HG03097 (cell line): ENCODE data around the gene DECR2.
A peak's percentile ranks its signal among the peaks of the same experiment; 100 is the strongest.
"Not testable (repeated sequence)": the region's sequence is repeated elsewhere in the genome, so short reads cannot be mapped to it uniquely, and the experiment has no call there.

Experiments used
- ATAC-seq: cut with Tn5 transposase; IDR thresholded peaks from one replicate; pipeline ENCODE4 v1.9.1; 2021; ENCODE audit not compliant: unreplicated experiment, low FRiP score

Gene DECR2

GRCh38 chr16:398561-399339 lies 2.9 kb upstream of the DECR2 start:
- no peak for ATAC-seq

GRCh38 chr16:399340-400019 lies 2.2 kb upstream of the DECR2 start:
- ATAC-seq: no peak

GRCh38 chr16:400061-400591 lies 1.6 kb upstream of the DECR2 start:
- no peak for ATAC-seq

GRCh38 chr16:404971-405486 lies 3.3 kb downstream of the DECR2 start:
- ATAC-seq: no peak

GRCh38 chr16:405548-406506 lies 4.1 kb downstream of the DECR2 start:
- ATAC-seq: no peak

GRCh38 chr16:407253-407652 lies 5.6 kb downstream of the DECR2 start:
- no peak for ATAC-seq

- no peak for ATAC-seq
Measured at GRCh38 chr16:410516-411178, 9.0 kb downstream of the DECR2 start.

GRCh38 chr16:411576-412265 lies 10.0 kb downstream of the DECR2 start:
- no peak for ATAC-seq

GRCh38 chr16:414395-415169 lies 12.9 kb downstream of the DECR2 start:
- no peak for ATAC-seq

GRCh38 chr16:415170-415498 lies 13.4 kb downstream of the DECR2 start:
- ATAC-seq: not testable (repeated sequence)

GRCh38 chr16:422179-422578 lies 20.5 kb downstream of the DECR2 start:
- not testable (repeated sequence) for ATAC-seq

- no peak for ATAC-seq
Measured at GRCh38 chr16:424033-424622, 22.4 kb downstream of the DECR2 start.

- ATAC-seq: peak; percentile 14
Measured at GRCh38 chr16:424623-425081, 23.0 kb downstream of the DECR2 start.

- ATAC-seq: peak; percentile 84
Measured at GRCh38 chr16:425082-425718, 23.5 kb downstream of the DECR2 start, which contains the start of gene RAB11FIP3. RAB11FIP3 (plus strand) TSS chr16:425649; CDS start chr16:426007, 358 bp downstream.

- peak; percentile 31 for ATAC-seq
Measured at GRCh38 chr16:425740-426114, 24.0 kb downstream of the DECR2 start.

- peak; percentile 5 for ATAC-seq
Measured at GRCh38 chr16:426115-426905, 24.6 kb downstream of the DECR2 start.

- no peak for ATAC-seq
Measured at GRCh38 chr16:426906-427249, 25.2 kb downstream of the DECR2 start.
